Spinal cord (tissue), 10 donors: ENCODE data around the gene DLX2. TPM values are rescaled to one million over a fixed set of nuclear protein-coding genes. Genes with fewer than 3 reads are reported as not detected.

Experiments
- DNase-seq, 6 donors: peaks; one replicate each; pipeline versions ENCODE4 v3.0.0 to v3.0.0-alpha.2; 2013 to 2015; ENCODE audit warnings: low spot score in 6 of 6, low read depth in 4 of 6
- H3K27ac ChIP-seq: one replicate; pipeline ENCODE4 v1.5.1; 2013; ENCODE audit warnings: low read depth, low read length, control low read depth
- H3K27me3 ChIP-seq: one replicate; pipeline ENCODE4 v1.6.1; 2013; ENCODE audit warnings: low read length; ENCODE audit not compliant: control insufficient read depth, insufficient read depth
- H3K36me3 ChIP-seq: one replicate; pipeline ENCODE4 v1.6.1; 2013; ENCODE audit warnings: low read length; ENCODE audit not compliant: control insufficient read depth, insufficient read depth
- H3K4me1 ChIP-seq: one replicate; pipeline ENCODE4 v1.6.1; 2013; ENCODE audit warnings: low read length; ENCODE audit not compliant: control insufficient read depth, insufficient read depth
- H3K4me3 ChIP-seq: one replicate; pipeline ENCODE4 v1.5.1; 2013; ENCODE audit warnings: low read depth, low read length, control low read depth
- H3K9me3 ChIP-seq: one replicate; pipeline ENCODE4 v1.6.1; 2013; ENCODE audit warnings: low read length; ENCODE audit not compliant: control insufficient read depth, insufficient read depth
- WGBS: methylation state at CpG from one replicate; pipeline ENCODE4 v1.1.5; 2013; ENCODE audit warnings: missing lambda C conversion rate; ENCODE audit not compliant: insufficient coverage; 5-methylcytosine and 5-hydroxymethylcytosine counted together
- polyA plus RNA-seq, 2 donors: library from polyadenylated mRNA; unstranded; fragments of 120-200 nt; gene quantifications; one replicate each; pipeline ENCODE4 v1.2.1, GENCODE V29; 2013; ENCODE audit not compliant: insufficient read length in 2 of 2
- total RNA-seq, 2 donors: library from RNA; depleted of rRNA in 1 of 2; stranded (reverse); fragments of 120-200 nt in 1 of 2; fragments of >200 nt in 1 of 2; gene quantifications; one replicate each; pipeline versions ENCODE4 v1.2.3 to v1.2.4, GENCODE V29; 2013 to 2014
- donor health status: healthy.

The DLX2 gene
- total and polyA plus RNA-seq, 4 donors: 0.28 TPM; not detected in 3

DNA sequence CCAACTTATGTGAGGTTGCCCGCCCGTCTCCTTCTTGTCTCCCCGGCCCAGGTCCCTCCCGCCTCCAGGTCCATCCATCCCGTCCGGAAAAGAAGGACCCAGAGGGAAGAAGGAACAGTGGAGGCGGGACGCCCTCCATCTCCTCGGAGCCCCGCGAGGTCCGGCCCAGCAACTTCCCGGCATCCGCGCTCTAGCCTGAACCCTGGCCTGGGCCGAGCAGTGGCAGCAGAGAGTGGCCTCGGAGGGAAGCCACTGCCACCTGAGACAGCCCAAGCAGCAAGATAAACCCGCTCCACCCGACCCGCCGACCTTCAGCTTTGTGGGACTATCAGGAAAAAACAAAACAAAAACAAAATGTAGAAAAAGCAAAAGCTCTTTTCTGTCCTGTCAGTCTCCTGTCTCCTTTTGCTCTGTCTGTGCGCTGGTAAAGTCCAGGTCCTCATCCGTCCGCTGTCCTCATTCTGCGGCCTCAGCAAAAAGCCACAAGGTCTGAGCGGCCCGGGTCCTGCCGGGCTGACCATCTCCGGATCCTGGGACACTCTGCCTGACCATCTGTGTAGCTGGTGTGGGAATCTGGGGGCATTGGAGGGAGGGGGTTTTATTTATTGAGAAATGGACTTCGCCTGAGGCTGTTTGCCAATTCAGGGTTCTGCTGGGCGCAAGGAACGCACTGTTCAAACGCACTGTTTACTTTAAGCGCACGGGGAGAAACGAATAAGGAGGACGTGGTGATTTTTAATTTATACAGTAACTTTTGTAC, 14.3 kb downstream of the DLX2 start:
- H3K4me1 ChIP-seq: peaks cover 47% of the 10 kb centered on the region
- DNase-seq: peak in 2 of 6 donors; percentile 24 to 41
- WGBS: 2% methylated on average over 34 of the region's 37 CpGs
- no peak overlapping the region for H3K27ac ChIP-seq
- no peak overlapping the region for H3K4me3 ChIP-seq
- peaks cover 98% of the 10 kb centered on the region for H3K27me3 ChIP-seq
- H3K36me3 ChIP-seq: no peaks in the 10 kb centered on the region
- H3K9me3 ChIP-seq: no peaks in the 10 kb centered on the region

DNA sequence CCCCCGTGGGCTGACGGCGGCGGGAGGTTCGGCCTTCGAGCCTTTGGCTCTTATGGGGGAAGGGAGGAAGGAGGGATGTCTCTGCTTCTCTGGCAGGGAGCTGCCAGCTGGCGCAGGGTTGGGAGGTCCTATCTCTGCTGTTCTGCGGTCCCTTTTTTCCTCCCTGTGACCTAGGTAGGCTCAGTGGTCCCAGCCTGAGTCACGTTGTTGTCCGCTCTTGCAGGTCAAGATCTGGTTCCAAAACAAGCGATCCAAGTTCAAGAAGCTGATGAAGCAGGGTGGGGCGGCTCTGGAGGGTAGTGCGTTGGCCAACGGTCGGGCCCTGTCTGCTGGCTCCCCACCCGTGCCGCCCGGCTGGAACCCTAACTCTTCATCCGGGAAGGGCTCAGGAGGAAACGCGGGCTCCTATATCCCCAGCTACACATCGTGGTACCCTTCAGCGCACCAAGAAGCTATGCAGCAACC, 14.9 kb downstream of the DLX2 start:
- Histone ChIP-seq H3K4me3 (no peak overlapping the region), H3K4me1 (peaks cover 52% of the 10 kb centered on the region), H3K36me3 (no peaks in the 10 kb centered on the region), H3K27ac (no peak overlapping the region), H3K27me3 (peaks cover 98% of the 10 kb centered on the region), H3K9me3 (no peaks in the 10 kb centered on the region)
- peak in 1 of 6 donors; percentile 19 for DNase-seq
- 2% methylated on average over 17 of the region's 23 CpGs for WGBS

DNA sequence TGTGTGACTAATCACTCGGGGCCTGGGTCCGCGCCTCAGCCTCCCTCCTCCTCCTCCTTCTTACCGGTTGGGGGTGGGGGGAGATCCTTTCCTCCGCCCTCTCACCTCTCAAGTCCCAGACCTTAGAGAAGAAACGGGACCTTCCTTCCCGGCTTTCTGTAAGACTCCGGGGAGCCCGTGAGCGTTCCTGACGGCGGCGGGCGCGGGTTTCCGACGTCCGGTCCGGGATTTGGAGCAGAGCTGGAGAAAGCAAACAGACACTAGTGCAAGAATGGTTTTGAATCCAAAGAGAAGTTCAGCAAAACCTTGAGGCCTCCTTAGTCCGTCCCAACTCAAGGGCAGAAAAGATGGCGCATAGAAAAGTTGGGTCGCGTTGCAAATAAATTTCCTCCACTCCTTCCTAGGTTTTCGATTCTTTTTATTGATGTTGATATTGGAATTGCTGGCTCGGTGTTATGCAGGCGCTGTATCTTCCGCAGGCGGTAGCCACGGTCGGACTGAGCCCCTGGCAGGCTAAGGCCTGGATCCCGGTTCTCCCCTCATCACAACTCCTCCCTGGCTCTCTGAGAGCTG, 15.4 kb downstream of the DLX2 start:
- Histone ChIP-seq H3K27me3 (peaks cover 98% of the 10 kb centered on the region), H3K9me3 (no peaks in the 10 kb centered on the region), H3K4me3 (no peak overlapping the region), H3K36me3 (no peaks in the 10 kb centered on the region), H3K27ac (no peak overlapping the region), H3K4me1 (peaks cover 53% of the 10 kb centered on the region)
- DNase-seq: peak in 1 of 6 donors; percentile 45
- 2% methylated on average over 14 of the region's 31 CpGs for WGBS

DNA sequence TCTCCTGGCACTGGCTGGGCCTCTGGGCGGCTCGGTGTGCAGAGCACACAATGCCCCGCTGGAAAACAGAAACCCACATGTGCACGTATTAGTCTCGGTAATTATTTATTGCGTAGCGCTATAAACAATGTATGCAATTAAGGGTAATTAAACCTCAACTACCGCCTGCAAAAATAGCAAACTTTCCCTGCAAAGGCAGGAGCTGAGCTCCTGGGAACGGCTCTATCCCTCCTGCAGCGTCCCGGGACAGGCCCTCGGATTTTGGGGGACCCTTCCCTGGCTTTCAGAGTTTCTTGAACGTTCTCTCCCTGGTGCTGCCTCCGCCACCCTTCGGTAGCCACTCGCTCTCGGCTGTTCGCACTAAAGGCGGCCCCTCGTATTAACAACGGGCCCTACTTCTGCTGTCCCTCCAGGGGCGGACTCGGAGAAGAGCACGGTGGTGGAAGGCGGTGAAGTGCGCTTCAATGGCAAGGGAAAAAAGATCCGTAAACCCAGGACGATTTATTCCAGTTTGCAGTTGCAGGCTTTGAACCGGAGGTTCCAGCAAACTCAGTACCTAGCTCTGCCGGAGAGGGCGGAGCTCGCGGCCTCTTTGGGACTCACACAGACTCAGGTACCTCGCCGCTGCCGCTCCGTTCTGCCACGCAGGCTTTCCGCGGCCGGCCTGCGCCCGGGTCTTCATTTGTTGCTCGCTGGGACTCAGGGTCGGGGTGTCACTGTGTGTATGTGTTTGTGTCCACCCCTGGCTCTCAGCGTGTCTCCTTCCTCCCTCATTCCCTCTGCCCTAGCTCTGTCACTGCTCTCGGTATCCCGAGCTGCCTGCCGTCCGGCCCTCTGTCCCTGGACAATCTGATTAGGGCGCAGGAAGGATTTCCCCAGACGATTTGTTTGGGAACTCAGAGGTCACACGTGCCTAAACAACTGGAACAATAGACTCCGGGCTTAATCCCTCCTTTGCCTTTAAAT, 16.2 kb downstream of the DLX2 start:
- DNase-seq: peak in 2 of 6 donors; percentile 23 to 44
- no peaks in the 10 kb centered on the region for H3K9me3 ChIP-seq
- 1% methylated on average over 36 of the region's 54 CpGs for WGBS
- no peak overlapping the region for H3K27ac ChIP-seq
- H3K27me3 ChIP-seq: peaks cover 98% of the 10 kb centered on the region
- no peaks in the 10 kb centered on the region for H3K36me3 ChIP-seq
- H3K4me1 ChIP-seq: peaks cover 54% of the 10 kb centered on the region
- H3K4me3 ChIP-seq: no peak overlapping the region

DNA sequence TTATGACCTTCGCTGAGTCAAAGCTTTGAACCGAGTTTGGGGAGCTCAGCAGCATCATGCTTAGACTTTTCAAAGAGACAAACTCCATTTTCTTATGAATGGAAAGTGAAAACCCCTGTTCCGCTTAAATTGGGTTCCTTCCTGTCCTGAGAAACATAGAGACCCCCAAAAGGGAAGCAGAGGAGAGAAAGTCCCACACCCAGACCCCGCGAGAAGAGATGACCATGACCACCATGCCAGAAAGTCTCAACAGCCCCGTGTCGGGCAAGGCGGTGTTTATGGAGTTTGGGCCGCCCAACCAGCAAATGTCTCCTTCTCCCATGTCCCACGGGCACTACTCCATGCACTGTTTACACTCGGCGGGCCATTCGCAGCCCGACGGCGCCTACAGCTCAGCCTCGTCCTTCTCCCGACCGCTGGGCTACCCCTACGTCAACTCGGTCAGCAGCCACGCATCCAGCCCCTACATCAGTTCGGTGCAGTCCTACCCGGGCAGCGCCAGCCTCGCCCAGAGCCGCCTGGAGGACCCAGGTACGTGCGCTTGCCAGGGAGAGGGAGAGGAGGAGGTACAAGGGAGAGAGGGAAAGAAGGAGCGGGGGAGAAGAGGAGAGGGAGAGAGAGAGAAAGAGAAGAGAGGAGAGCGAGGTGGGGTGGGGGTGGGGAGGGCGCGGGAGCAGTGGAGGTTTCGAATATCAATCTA, 17.1 kb downstream of the DLX2 start, which contains the start of gene DLX1:
Gene DLX1, plus strand, starts transcription at position 48 of the 700 bp plus-strand sequence. Its CDS starts 171 bp downstream, at position 219.
- Histone ChIP-seq H3K27ac (no peak within 1 kb of the TSS), H3K4me3 (peak within 1 kb of the TSS; percentile 33), H3K4me1 (peaks cover 62% of the 10 kb centered on the region), H3K36me3 (no peaks in the 10 kb centered on the region), H3K27me3 (peaks cover 100% of the 10 kb centered on the region), H3K9me3 (no peaks in the 10 kb centered on the region)
- no peak for DNase-seq
- WGBS: under 1% methylated on average over 29 of the region's 34 CpGs

DNA sequence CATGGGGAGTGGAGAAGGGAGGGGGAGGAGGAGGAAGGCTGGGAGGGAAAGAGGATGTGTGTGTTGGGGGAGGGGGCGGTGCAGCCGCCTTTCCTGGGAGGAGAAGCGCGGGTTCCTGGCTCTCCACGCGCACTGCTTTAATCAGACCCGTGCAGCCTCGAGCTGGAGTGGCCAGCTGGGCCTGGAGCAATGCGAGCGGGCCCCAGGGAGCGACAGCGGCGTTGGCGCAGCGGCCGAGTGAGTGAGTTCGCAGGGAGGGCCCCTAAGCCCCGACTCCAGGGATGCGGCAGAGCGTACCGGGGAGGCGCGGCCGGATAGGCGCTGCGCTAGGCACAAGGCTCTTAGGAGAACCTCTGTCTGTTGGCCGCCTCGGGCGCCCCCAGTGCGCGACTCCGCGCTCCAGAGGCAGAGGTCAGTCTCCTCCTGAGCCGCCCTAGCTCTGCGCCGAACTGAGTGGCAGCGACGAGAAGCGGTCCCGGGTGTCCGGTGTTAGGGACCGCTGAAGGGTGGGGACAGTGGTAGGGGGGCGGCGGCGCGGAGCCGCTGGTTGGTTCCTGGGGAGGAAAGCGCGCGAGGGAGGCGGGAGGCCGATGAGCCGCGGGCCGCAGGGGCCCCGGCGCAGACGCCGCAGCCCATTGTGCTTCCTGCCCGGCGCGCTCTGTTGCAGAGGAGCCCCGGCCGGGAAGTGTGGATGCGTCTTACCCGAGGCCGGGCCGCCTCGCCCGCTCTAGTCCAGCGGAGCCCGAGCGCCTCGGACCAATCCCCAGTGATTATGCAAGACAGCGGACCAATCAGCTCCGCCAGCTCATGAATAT, 17.8 kb downstream of the DLX2 start:
- DNase-seq: peak in 3 of 6 donors; percentile 61 to 94 (median 84)
- Histone ChIP-seq H3K27ac (no peak overlapping the region), H3K36me3 (no peaks in the 10 kb centered on the region), H3K4me3 (peak overlapping the region; percentile 33), H3K27me3 (peaks cover 100% of the 10 kb centered on the region), H3K4me1 (peaks cover 62% of the 10 kb centered on the region), H3K9me3 (no peaks in the 10 kb centered on the region)
- WGBS: under 1% methylated on average over 76 of the region's 76 CpGs

DNA sequence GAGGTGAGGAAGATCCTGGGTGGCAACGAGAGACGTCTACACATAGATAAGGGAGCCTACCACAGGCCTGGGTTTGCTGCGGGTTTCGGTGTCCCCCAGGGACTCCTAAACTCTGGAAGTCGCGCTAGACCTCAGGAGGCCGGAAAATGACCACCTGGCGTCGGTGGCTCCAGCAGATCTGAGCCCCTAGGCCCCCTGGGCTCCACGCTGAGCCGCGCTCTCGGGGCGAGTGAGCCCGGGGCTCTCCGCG, 18.4 kb downstream of the DLX2 start:
- Histone ChIP-seq H3K27me3 (peaks cover 100% of the 10 kb centered on the region), H3K27ac (no peak overlapping the region), H3K4me1 (peaks cover 62% of the 10 kb centered on the region), H3K9me3 (no peaks in the 10 kb centered on the region), H3K36me3 (no peaks in the 10 kb centered on the region), H3K4me3 (no peak overlapping the region)
- no peak for DNase-seq
- WGBS: 1% methylated on average over 17 of the region's 17 CpGs

DNA sequence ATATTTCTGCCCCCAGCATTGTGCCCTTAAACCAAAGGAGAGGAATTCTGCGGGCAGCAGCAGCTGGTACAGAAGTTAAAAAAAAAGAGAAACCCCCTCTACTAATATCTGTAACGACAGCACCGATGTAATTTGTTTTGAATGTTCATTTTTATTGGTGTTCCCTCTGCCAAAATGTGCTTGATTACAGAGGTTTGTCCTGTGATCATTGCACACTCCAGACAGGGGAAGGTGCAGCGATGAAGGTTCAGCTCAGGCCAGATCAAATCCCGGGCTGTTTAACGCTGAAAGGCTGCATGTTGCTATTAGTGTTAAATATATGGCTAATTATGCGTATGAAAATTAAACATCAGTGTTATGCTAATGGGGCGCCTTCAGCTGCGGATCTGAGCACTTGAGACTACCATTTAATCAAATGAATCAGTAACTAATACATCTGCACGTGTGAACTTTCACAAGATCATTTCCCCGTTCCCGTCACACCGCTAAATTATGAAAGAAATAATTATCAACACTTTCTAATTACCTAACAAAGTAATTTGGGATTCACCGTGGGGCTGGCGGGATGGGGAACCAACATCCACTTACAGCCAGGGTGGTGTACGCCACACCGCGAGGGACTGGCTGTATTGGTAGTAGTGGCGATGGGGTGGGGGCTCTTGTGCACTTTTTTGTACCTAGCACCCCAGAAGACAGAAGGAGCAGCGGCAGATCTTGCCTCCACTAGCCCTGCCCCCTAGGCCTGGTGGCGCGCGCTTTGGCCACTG, 18.9 kb downstream of the DLX2 start:
- no peaks in the 10 kb centered on the region for H3K9me3 ChIP-seq
- 4% methylated on average over 16 of the region's 23 CpGs for WGBS
- peak in 2 of 6 donors; percentile 54 to 60 for DNase-seq
- peaks cover 62% of the 10 kb centered on the region for H3K4me1 ChIP-seq
- H3K4me3 ChIP-seq: no peak overlapping the region
- no peaks in the 10 kb centered on the region for H3K36me3 ChIP-seq
- H3K27ac ChIP-seq: no peak overlapping the region
- H3K27me3 ChIP-seq: peaks cover 100% of the 10 kb centered on the region
